A549 (cell line): ENCODE results near the gene ELL2. TPM values are rescaled to one million over a fixed set of nuclear protein-coding genes. Genes with fewer than 3 reads are reported as not detected.

Experiments used
- ATOH8 ChIP-seq: fragments of 250-450 bp; sonication (Bioruptor Pico); IDR thresholded peaks from 2 replicates; pipeline ENCODE4 v1.5.0; 2020; ENCODE audit warnings: low read depth, mild to moderate bottlenecking, moderate library complexity
- BCL3 ChIP-seq: fragments of >200 bp; sonication (Bioruptor Twin); formaldehyde crosslinking; IDR thresholded peaks from 3 replicates; pipeline ENCODE4 v1.6.1; 2016
- CBX8 ChIP-seq: fragments of 200-600 bp; sonication (generic); IDR thresholded peaks from 2 replicates; pipeline ENCODE4 v1.6.1; 2016
- CEBPB ChIP-seq, 2 experiments: fragments of >200 bp in 1 of 2; sonication (Bioruptor Twin) in 1 of 2; formaldehyde crosslinking in 1 of 2; IDR thresholded peaks; 2 replicates each; pipeline ENCODE4 v1.6.1; 2012 to 2016
- CHD2 ChIP-seq: fragments of 150-350 bp; IDR thresholded peaks from 2 replicates; pipeline ENCODE4 v1.6.1; 2014; ENCODE audit warnings: low read length; ENCODE audit not compliant: partially characterized antibody
- CHD4 ChIP-seq: fragments of 200-600 bp; sonication (generic); IDR thresholded peaks from 2 replicates; pipeline ENCODE4 v1.6.1; 2016; ENCODE audit warnings: antibody characterized with exemption, mild to moderate bottlenecking, borderline replicate concordance
- ELK1 ChIP-seq: fragments of 150-350 bp; IDR thresholded peaks from 2 replicates; pipeline ENCODE4 v1.6.1; 2014; ENCODE audit warnings: low read depth, mild to moderate bottlenecking, low read length
- EP300 ChIP-seq, 2 experiments: fragments of >200 bp; sonication (Bioruptor Twin); formaldehyde crosslinking; IDR thresholded peaks; 2 replicates in 1 of 2; 3 replicates in 1 of 2; pipeline ENCODE4 v1.6.1; 2016 to 2017
- FOSB ChIP-seq: fragments of 250-450 bp; sonication (Bioruptor Pico); IDR thresholded peaks from 2 replicates; pipeline ENCODE4 v1.5.0; 2020; ENCODE audit warnings: mild to moderate bottlenecking, moderate library complexity
- FOSL2 ChIP-seq, 2 experiments: fragments of 450-650 bp in 1 of 2; fragments of >200 bp in 1 of 2; sonication (Bioruptor Twin) in 1 of 2; formaldehyde crosslinking; IDR thresholded peaks; 2 replicates each; pipeline versions ENCODE4 v1.5.0 to v1.6.1; 2016 to 2020; ENCODE audit warnings: mild to moderate bottlenecking in 1 of 2, moderate library complexity in 1 of 2
- FOXS1 ChIP-seq: fragments of 250-450 bp; sonication (Bioruptor Pico); IDR thresholded peaks from 2 replicates; pipeline ENCODE4 v1.5.0; 2020; ENCODE audit warnings: mild to moderate bottlenecking, moderate library complexity
- GATA3 ChIP-seq: IDR thresholded peaks from 2 replicates; pipeline ENCODE4 v1.6.1; 2012; ENCODE audit warnings: borderline replicate concordance
- HDAC2 ChIP-seq: fragments of 200-600 bp; sonication (generic); IDR thresholded peaks from 2 replicates; pipeline ENCODE4 v1.6.1; 2016
- HEYL ChIP-seq: fragments of 250-450 bp; sonication (Bioruptor Pico); IDR thresholded peaks from 2 replicates; pipeline ENCODE4 v1.8.0; 2021; ENCODE audit warnings: mild to moderate bottlenecking, moderate library complexity
- HOXA7 ChIP-seq: fragments of 250-450 bp; sonication (Bioruptor Pico); IDR thresholded peaks from 2 replicates; pipeline ENCODE4 v1.5.0; 2020; ENCODE audit warnings: mild to moderate bottlenecking, moderate library complexity
- HOXB5 ChIP-seq: fragments of 250-450 bp; sonication (Bioruptor Pico); IDR thresholded peaks from 2 replicates; pipeline ENCODE4 v1.5.0; 2020; ENCODE audit warnings: mild to moderate bottlenecking, moderate library complexity
- JUN ChIP-seq, 2 experiments: fragments of >200 bp; sonication (Bioruptor Twin); formaldehyde crosslinking; IDR thresholded peaks; 2 replicates in 1 of 2; 3 replicates in 1 of 2; pipeline ENCODE4 v1.6.1; 2016 to 2017
- KDM1A ChIP-seq: fragments of 200-600 bp; sonication (generic); IDR thresholded peaks from 2 replicates; pipeline ENCODE4 v1.6.1; 2016; ENCODE audit warnings: low read depth, mild to moderate bottlenecking
- KDM5A ChIP-seq: fragments of 200-600 bp; sonication (generic); IDR thresholded peaks from 2 replicates; pipeline ENCODE4 v1.6.1; 2016; ENCODE audit warnings: antibody characterized with exemption, mild to moderate bottlenecking
- MAFK ChIP-seq: fragments of 450-650 bp; IDR thresholded peaks from 2 replicates; pipeline ENCODE4 v1.6.1; 2014; ENCODE audit not compliant: partially characterized antibody
- MAZ ChIP-seq: fragments of 150-350 bp; IDR thresholded peaks from 2 replicates; pipeline ENCODE4 v1.6.1; 2014; ENCODE audit warnings: antibody characterized with exemption, low read depth, low read length, borderline replicate concordance
- MYC ChIP-seq: IDR thresholded peaks from 2 replicates; pipeline ENCODE4 v1.6.1; 2012; ENCODE audit warnings: mild to moderate bottlenecking, inconsistent platforms, low read length, improper control_type of control experiment, borderline replicate concordance
- NPAS2 ChIP-seq: fragments of 250-450 bp; sonication (Bioruptor Pico); IDR thresholded peaks from 2 replicates; pipeline ENCODE4 v1.8.0; 2022; ENCODE audit warnings: mild to moderate bottlenecking, moderate library complexity, borderline replicate concordance
- PHF8 ChIP-seq: fragments of 200-600 bp; sonication (generic); IDR thresholded peaks from 2 replicates; pipeline ENCODE4 v1.6.1; 2016; ENCODE audit warnings: low read depth, mild to moderate bottlenecking, antibody characterized with exemption, moderate library complexity, borderline replicate concordance
- POLR2AphosphoS2 ChIP-seq: conservative IDR thresholded peaks from 2 replicates; pipeline ENCODE4 v1.6.1; 2012; ENCODE audit warnings: low read length, improper control_type of control experiment, inconsistent platforms
- RAD21 ChIP-seq, 2 experiments: fragments of >200 bp in 1 of 2; sonication (Bioruptor Twin) in 1 of 2; formaldehyde crosslinking in 1 of 2; IDR thresholded peaks in 1 of 2; conservative IDR thresholded peaks in 1 of 2; 2 replicates in 1 of 2; 3 replicates in 1 of 2; pipeline ENCODE4 v1.6.1; 2012 to 2018; ENCODE audit warnings: inconsistent platforms in 1 of 2
- RARB ChIP-seq: fragments of 250-450 bp; sonication (Bioruptor Pico); IDR thresholded peaks from 2 replicates; pipeline ENCODE4 v1.8.0; 2021; ENCODE audit warnings: mild to moderate bottlenecking, moderate library complexity
- SMC3 ChIP-seq: fragments of >200 bp; sonication (Bioruptor Twin); formaldehyde crosslinking; IDR thresholded peaks from 3 replicates; pipeline ENCODE4 v1.6.1; 2018; ENCODE audit warnings: inconsistent platforms
- SREBF2 ChIP-seq: fragments of 450-650 bp; IDR thresholded peaks from 2 replicates; pipeline ENCODE4 v1.6.1; 2014; ENCODE audit warnings: mild to moderate bottlenecking, moderate library complexity
- TFCP2L1 ChIP-seq: fragments of 250-450 bp; sonication (Bioruptor Pico); IDR thresholded peaks from 2 replicates; pipeline ENCODE4 v1.5.0; 2021; ENCODE audit warnings: mild to moderate bottlenecking
- ZFP36 ChIP-seq: fragments of 450-650 bp; IDR thresholded peaks from 2 replicates; pipeline ENCODE4 v1.6.1; 2014; ENCODE audit warnings: borderline replicate concordance; ENCODE audit not compliant: partially characterized antibody
- ZNF302 ChIP-seq: fragments of 250-450 bp; sonication (Bioruptor Pico); IDR thresholded peaks from 2 replicates; pipeline ENCODE4 v1.9.0; 2021; ENCODE audit warnings: inconsistent platforms, mild to moderate bottlenecking, moderate library complexity
- polyA plus RNA-seq, 4 experiments: library from polyadenylated mRNA; depleted of rRNA in 3 of 4; stranded (reverse); fragments of >200 nt; fragmentation: RNase III in 1 of 4; extraction: RNeasy Plus Mini Kit Qiagen cat#74134 plus additional on column Dnase treatment in 1 of 4; gene quantifications; 2 replicates in 3 of 4; 3 replicates in 1 of 4; pipeline ENCODE4 v1.2.3, GENCODE V29; 2011 to 2017
- TF ChIP-seq, protein P1 (sequence below): IDR thresholded peaks from 2 replicates; pipeline ENCODE4 v1.6.1; 2012
- TF ChIP-seq, protein P2 (sequence below): fragments of >200 bp; sonication (Bioruptor Twin); formaldehyde crosslinking; IDR thresholded peaks from 3 replicates; pipeline ENCODE4 v1.5.1; 2016
- TF ChIP-seq, protein P3 (sequence below): IDR thresholded peaks from 2 replicates; pipeline ENCODE4 v1.6.1; 2012; ENCODE audit warnings: low read depth, borderline replicate concordance

ELL2 gene
- polyA plus RNA-seq, 2 of the 4 experiments (the other 2 are of a cell fraction) = 11.8 to 24.2 TPM

- TF ChIP-seq CHD4 (no peak), CBX8 (no peak), ZNF302 (CRISPR knock-in tag) (no peak), RAD21 (conservative IDR thresholded peaks at IDR 0.05 in 1 of 2, IDR thresholded peaks at IDR 0.05 in 1 of 2) (peak; percentile 95 to 99), KDM5A (no peak), NPAS2 (no peak), ATOH8 (CRISPR knock-in tag) (no peak), FOXS1 (CRISPR knock-in tag) (no peak), KDM1A (no peak), ZFP36 (no peak), CEBPB (IDR thresholded peaks at IDR 0.05) (peak; percentile 72 to 76; a peak in 3 of 4 replicates), MYC (no peak; the same call in 1 of the 2 replicates), HOXA7 (CRISPR knock-in tag) (no peak), BCL3 (peak; percentile 85; the same call in 2 of the 3 replicates), HDAC2 (no peak), ELK1 (no peak), FOSB (CRISPR knock-in tag) (no peak), PHF8 (no peak), POLR2AphosphoS2 (no peak), EP300 (IDR thresholded peaks at IDR 0.05) (peak; percentile 85 to 86; a peak in 4 of 5 replicates), GATA3 (peak; percentile 74), MAZ (no peak), SREBF2 (no peak), SMC3 (peak; percentile 97), HEYL (no peak), HOXB5 (no peak), RARB (CRISPR knock-in tag) (no peak), TFCP2L1 (no peak), MAFK (peak; percentile 32), CHD2 (no peak), FOSL2 (IDR thresholded peaks at IDR 0.05) (peak; percentile 86), FOSL2 (CRISPR knock-in tag; IDR thresholded peaks at IDR 0.05) (peak; percentile 90), JUN (IDR thresholded peaks at IDR 0.05) (peak; percentile 74 to 89; a peak in 4 of 5 replicates)
- TF ChIP-seq, protein P1, sequence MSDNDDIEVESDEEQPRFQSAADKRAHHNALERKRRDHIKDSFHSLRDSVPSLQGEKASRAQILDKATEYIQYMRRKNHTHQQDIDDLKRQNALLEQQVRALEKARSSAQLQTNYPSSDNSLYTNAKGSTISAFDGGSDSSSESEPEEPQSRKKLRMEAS = peak; percentile 71
- TF ChIP-seq, protein P2, sequence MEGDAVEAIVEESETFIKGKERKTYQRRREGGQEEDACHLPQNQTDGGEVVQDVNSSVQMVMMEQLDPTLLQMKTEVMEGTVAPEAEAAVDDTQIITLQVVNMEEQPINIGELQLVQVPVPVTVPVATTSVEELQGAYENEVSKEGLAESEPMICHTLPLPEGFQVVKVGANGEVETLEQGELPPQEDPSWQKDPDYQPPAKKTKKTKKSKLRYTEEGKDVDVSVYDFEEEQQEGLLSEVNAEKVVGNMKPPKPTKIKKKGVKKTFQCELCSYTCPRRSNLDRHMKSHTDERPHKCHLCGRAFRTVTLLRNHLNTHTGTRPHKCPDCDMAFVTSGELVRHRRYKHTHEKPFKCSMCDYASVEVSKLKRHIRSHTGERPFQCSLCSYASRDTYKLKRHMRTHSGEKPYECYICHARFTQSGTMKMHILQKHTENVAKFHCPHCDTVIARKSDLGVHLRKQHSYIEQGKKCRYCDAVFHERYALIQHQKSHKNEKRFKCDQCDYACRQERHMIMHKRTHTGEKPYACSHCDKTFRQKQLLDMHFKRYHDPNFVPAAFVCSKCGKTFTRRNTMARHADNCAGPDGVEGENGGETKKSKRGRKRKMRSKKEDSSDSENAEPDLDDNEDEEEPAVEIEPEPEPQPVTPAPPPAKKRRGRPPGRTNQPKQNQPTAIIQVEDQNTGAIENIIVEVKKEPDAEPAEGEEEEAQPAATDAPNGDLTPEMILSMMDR = peak; percentile 95
- TF ChIP-seq, protein P3, sequence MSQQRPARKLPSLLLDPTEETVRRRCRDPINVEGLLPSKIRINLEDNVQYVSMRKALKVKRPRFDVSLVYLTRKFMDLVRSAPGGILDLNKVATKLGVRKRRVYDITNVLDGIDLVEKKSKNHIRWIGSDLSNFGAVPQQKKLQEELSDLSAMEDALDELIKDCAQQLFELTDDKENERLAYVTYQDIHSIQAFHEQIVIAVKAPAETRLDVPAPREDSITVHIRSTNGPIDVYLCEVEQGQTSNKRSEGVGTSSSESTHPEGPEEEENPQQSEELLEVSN = no peak
Measured at GRCh38 chr5:95858661-95859595, 102.7 kb downstream of the ELL2 start (continued).
